Vagina (tissue), 2 donors: ENCODE measurements around the gene S1PR4. TPM values are rescaled to one million over a fixed set of nuclear protein-coding genes. Genes with fewer than 3 reads are reported as not detected.
A peak's percentile ranks its signal among the peaks of the same experiment; 100 is the strongest.
"Not testable (repeated sequence)": the region's sequence is repeated elsewhere in the genome, so short reads cannot be mapped to it uniquely, and the experiment has no call there.

Experiments
- DNase-seq, 2 donors: peaks; one replicate each; pipeline ENCODE4 v3.0.0-alpha.2; 2017; ENCODE audit errors: extremely low spot score in 2 of 2
- H3K27ac ChIP-seq: fragments of 200-600 bp; sonication (generic); one replicate; pipeline ENCODE4 v1.5.1; 2019
- H3K27me3 ChIP-seq: fragments of 200-600 bp; sonication (generic); one replicate; pipeline ENCODE4 v1.5.1; 2019
- H3K36me3 ChIP-seq, 2 donors: fragments of 200-600 bp; sonication (generic); one replicate each; pipeline ENCODE4 v1.5.1; 2017 to 2019
- H3K4me1 ChIP-seq: fragments of 200-600 bp; sonication (generic); one replicate; pipeline ENCODE4 v1.5.1; 2019
- H3K4me3 ChIP-seq, 2 donors: fragments of 200-600 bp; sonication (generic); 1 replicate in 1 of 2; 2 replicates in 1 of 2; pipeline ENCODE4 v1.5.1; 2016 to 2019
- H3K9me3 ChIP-seq: fragments of 200-600 bp; sonication (generic); one replicate; pipeline ENCODE4 v1.5.1; 2019
- CTCF ChIP-seq, 3 experiments: fragments of 450-650 bp in 2 of 3; fragments of 200-600 bp in 1 of 3; sonication (generic) in 1 of 3; IDR thresholded peaks; one replicate each; pipeline ENCODE4 v1.5.1; 2017 to 2019; ENCODE audit warnings: antibody characterized with exemption in 3 of 3, mild to moderate bottlenecking in 2 of 3, moderate library complexity in 2 of 3
- POLR2A ChIP-seq, 2 donors: fragments of 450-650 bp; IDR thresholded peaks; one replicate each; pipeline ENCODE4 v1.6.1; 2017; ENCODE audit warnings: antibody characterized with exemption in 2 of 2, mild to moderate bottlenecking in 2 of 2, moderate library complexity in 2 of 2
- POLR2AphosphoS5 ChIP-seq, 2 donors: sonication (generic); formaldehyde crosslinking; IDR thresholded peaks; one replicate each; pipeline ENCODE4 v1.9.0; 2017; ENCODE audit warnings: antibody characterized with exemption in 2 of 2, mild to moderate bottlenecking in 2 of 2, low read depth in 1 of 2; ENCODE audit not compliant: insufficient read depth in 1 of 2
- intact Hi-C: fragments of 100-400 bp; cut with DNase I; formaldehyde crosslinking; loops from one replicate; pipeline ENCODE4 v1.15.1; 2023
- total RNA-seq: library from RNA; depleted of rRNA; stranded (reverse); fragments of >200 nt; gene quantifications from one replicate; pipeline ENCODE4 v1.2.3, GENCODE V29; 2016

The S1PR4 gene
- total RNA-seq, 1 donor from 2014 or later: not detected

- Histone ChIP-seq H3K4me1 (peaks cover 11% of the 10 kb centered on the region), H3K27me3 (no peaks in the 10 kb centered on the region), H3K4me3 (no peak overlapping the region), H3K27ac (no peak overlapping the region), H3K9me3 (no peaks in the 10 kb centered on the region), H3K36me3 (no peaks in the 10 kb centered on the region)
- no peak for TF ChIP-seq POLR2A (IDR thresholded peaks at IDR 0.05)
- no peak for TF ChIP-seq CTCF (IDR thresholded peaks at IDR 0.05)
- no peak for TF ChIP-seq POLR2AphosphoS5 (IDR thresholded peaks at IDR 0.05; ENCODE audit: insufficient read depth in 1 of 2, low read depth in 1 of 2)
- DNase-seq: no peak
- intact Hi-C loops: no loop called here
These were observed 26.8 kb upstream of the S1PR4 start for GRCh38 chr19:3151563-3152418.

- no peaks in the 10 kb centered on the region for H3K9me3 ChIP-seq
- no peak for DNase-seq
- no peaks in the 10 kb centered on the region for H3K36me3 ChIP-seq
- TF ChIP-seq POLR2AphosphoS5 (IDR thresholded peaks at IDR 0.05; ENCODE audit: insufficient read depth in 1 of 2, low read depth in 1 of 2) (no peak), CTCF (IDR thresholded peaks at IDR 0.05) (no peak), POLR2A (IDR thresholded peaks at IDR 0.05) (no peak)
- H3K4me1 ChIP-seq: peaks cover 11% of the 10 kb centered on the region
- intact Hi-C loops: no loop called here
- H3K27me3 ChIP-seq: no peaks in the 10 kb centered on the region
- H3K4me3 ChIP-seq: no peak overlapping the region
- H3K27ac ChIP-seq: no peak overlapping the region
These were observed 26.2 kb upstream of the S1PR4 start for GRCh38 chr19:3152419-3152780.

- H3K9me3 ChIP-seq: no peaks in the 10 kb centered on the region
- no peak overlapping the region for H3K4me3 ChIP-seq
- no peak for DNase-seq
- intact Hi-C loops: no loop called here
- no peak overlapping the region for H3K27ac ChIP-seq
- peaks cover 11% of the 10 kb centered on the region for H3K4me1 ChIP-seq
- no peaks in the 10 kb centered on the region for H3K27me3 ChIP-seq
- TF ChIP-seq POLR2AphosphoS5 (IDR thresholded peaks at IDR 0.05; ENCODE audit: insufficient read depth in 1 of 2, low read depth in 1 of 2) (no peak), POLR2A (IDR thresholded peaks at IDR 0.05) (no peak)
- no peaks in the 10 kb centered on the region for H3K36me3 ChIP-seq
These were observed 25.0 kb upstream of the S1PR4 start for GRCh38 chr19:3153286-3154230.

GRCh38 chr19:3154447-3154846 lies 24.1 kb upstream of the S1PR4 start:
- H3K4me3 ChIP-seq, intact Hi-C loops, H3K36me3 ChIP-seq, H3K27me3 ChIP-seq, H3K9me3 ChIP-seq, DNase-seq, H3K27ac ChIP-seq: not testable (repeated sequence)
- H3K4me1 ChIP-seq: peaks cover 11% of the 10 kb centered on the region

GRCh38 chr19:3154957-3155736 lies 23.4 kb upstream of the S1PR4 start:
- Histone ChIP-seq H3K4me3 (no peak overlapping the region), H3K27me3 (no peaks in the 10 kb centered on the region), H3K9me3 (no peaks in the 10 kb centered on the region), H3K36me3 (no peaks in the 10 kb centered on the region), H3K4me1 (peaks cover 11% of the 10 kb centered on the region), H3K27ac (no peak overlapping the region)
- TF ChIP-seq POLR2AphosphoS5 (IDR thresholded peaks at IDR 0.05; ENCODE audit: insufficient read depth in 1 of 2, low read depth in 1 of 2): peak; percentile 72 to 77
- no peak for TF ChIP-seq POLR2A (IDR thresholded peaks at IDR 0.05)
- no peak for TF ChIP-seq CTCF (IDR thresholded peaks at IDR 0.05)
- intact Hi-C loops: no loop called here
- DNase-seq: peak in 1 of 2 donors; percentile 94
